ENCODE measurements around the gene LRRFIP2.
"Not testable (repeated sequence)": the region's sequence is repeated elsewhere in the genome, so short reads cannot be mapped to it uniquely, and the experiment has no call there.

LRRFIP2 gene

DNA sequence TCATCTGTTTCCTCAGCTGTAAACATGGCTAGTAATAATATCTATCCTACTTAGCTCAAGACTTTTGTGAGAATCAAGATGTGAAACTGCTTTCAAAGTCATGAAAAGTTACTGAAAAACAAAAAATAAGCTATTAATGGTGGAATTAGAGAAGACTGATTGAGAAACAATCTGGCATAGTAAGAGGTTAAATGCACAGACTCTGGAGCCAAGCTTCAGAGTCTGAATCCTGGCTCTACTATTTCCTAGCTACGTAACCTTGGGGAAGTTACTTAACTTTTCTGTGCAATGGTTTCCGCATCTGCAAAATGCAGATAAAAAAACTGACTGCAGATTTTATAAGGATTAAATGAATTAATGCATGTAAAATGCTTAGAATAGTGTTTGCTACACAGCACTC is 28.8 kb downstream of the LRRFIP2 start:
- DNase-seq (ENCODE audit: low read depth in 2 of 2): no peak

DNA sequence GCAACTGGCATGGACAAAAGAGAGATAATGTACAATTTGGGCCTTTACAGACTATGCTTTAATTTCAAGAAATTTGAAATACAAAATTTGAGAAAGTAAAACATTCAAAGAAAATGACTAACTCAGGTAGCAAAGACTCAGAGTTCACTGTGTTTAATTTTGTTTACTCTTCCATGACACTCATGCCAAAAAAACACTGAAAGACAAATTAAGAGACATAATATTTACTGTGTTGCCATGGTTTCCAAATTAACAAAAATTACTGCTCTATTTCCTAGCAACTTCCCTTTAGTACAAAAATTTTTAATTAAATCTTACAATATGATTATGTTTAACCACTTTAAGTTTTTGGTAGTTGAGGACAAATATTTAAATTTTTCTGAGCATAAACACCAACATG is 29.6 kb downstream of the LRRFIP2 start:
- no peak for DNase-seq (ENCODE audit: low read depth in 2 of 2)

DNA sequence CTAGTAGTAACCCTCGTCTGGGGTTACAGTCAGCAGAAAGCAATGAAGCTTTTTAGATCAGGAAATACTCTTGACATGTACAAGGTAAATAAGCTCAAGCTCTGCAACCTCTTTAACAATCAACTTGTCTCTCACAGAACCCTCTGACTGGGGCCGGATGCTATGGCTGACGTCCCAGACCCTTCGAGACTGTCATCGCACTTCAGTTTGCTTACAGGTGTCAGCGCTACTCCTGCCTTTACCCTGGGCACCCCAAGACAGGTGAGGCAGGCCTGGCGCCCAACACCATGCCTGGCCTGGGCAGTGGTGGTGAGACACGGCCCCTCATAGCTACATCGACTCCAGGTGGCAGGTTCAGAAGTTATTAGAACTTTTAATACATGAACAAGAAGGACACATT is 30.6 kb downstream of the LRRFIP2 start:
- no peak for DNase-seq (ENCODE audit: low read depth in 2 of 2)

DNA sequence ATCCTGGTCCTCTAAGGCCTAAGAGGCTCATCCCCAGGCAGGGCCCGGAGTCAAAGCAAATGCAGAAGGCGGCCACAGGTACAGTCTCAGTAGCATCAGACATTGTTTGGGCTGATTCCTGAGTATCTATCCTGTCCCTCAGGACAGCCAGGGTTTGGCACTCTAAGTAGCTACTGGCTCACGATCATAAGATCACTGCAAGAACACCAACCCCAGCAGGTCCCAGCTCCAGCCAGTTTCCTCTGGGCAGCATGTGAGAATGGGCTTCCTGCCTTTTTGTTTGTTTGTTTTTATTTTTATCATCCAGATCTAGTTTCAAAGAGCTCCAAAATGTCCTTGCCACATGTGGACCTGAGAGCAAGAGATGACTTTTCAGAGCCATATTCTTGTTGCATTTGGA is 32.7 kb downstream of the LRRFIP2 start:
- no peak for DNase-seq (ENCODE audit: low read depth in 2 of 2)

DNA sequence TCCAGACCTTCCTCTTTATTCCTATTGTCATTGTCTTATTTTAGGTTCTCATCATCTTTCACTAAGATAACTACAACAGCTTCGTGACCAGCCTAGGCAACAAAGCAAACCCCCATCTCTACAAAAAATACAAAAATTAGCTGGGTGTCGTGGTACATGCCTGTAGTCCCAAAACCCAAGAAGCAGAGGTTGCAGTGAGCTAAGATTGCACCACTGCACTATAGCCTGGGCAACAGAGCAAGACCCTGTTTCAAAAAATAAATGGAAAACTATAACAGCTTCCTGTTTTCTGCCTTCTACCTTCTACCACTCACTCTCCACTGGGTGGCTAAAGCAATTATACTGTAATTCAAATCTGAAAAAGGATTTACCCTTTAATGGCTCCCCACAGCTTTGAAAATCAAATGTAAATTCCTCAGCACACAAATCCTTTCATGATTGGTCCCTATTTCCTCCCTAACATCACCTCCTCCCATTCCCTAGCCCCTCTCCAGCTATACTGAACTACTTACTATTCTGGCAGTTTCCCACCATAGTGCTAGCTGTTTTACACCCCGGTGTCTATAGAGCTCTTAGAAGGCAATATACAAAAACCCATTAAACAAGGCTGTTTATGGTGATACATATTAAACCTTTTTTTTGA is 33.4 kb downstream of the LRRFIP2 start:
- DNase-seq (ENCODE audit: low read depth in 2 of 2): no peak

DNA sequence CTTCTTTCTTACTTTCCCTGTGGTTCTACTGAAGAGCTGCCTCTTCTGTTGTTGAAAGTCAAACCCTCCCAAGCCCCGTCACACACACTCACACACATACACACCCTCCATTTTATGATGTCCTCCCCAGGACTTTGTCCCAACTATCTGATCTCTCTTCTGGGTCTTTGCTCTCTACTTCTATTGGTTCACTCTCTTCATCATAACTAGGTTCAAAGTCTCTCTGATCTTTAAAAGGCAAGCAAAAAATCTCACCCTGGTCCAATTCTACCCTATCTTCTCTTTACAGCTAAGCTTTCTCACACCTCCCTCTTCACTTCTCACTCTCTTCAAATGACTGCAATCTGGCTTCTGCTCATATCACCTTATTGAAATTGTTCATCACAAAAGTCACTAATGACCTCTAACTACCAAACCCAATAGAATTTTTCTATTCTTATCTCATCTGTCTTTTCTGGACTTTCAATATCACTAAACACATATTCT is 34.8 kb downstream of the LRRFIP2 start:
- no peak for DNase-seq (ENCODE audit: low read depth in 2 of 2)

DNA sequence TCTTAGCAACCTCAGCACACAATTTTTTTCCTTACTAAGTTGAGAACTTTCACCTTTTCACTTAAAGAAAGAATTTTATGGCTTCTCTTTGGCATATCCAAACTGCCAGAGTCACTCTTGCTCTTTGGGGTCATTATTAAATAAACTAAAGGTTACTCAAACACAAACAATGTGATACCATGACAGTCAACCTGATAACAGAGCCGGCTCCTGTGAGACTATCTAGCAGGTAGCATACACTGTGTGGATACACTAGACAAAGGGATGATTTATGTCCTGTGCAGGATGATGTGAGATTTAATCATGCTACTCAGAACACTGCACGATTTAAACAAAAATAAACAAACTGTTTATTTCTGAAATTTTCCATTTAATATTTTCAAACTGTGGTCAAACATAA is 35.6 kb downstream of the LRRFIP2 start:
- DNase-seq (ENCODE audit: low read depth in 2 of 2): no peak

DNA sequence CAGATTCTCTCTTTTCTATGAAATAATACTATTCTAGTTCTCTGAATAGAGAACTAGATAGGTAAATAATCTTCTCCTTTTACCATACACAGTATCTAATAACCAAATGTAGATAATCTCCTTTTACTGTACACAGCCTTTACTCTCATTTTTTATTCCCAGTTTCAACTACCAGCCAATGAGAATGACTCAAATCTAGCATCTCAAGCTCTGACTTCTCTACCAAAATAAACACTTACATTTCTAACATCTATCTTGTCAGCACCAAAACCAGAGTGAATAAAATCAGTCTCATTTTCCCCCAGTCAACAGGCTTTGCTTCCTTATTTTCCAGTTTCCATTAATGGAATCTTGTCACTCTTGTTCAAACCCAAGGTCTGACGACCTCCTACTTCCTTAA is 36.9 kb downstream of the LRRFIP2 start:
- DNase-seq (ENCODE audit: low read depth in 2 of 2): no peak

DNA sequence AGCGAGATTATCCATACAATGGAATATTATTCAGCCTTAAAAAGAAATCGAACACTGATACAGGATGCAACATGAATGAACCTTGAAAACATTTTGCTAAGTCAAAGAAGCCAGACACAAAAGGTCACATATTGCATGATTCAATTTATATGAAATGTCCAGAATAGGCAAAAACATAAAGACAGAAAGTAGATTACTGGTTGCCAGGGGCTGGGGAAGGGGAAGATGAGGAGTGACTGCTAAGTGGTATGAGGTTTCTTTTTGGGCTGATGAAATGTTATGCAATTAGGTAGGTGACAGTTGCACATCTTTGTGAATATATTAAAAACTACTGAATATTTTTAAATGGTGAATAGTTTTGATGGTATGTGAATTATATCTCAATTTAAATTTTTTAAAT is 38.3 kb downstream of the LRRFIP2 start:
- no peak for DNase-seq (ENCODE audit: low read depth in 2 of 2)

DNA sequence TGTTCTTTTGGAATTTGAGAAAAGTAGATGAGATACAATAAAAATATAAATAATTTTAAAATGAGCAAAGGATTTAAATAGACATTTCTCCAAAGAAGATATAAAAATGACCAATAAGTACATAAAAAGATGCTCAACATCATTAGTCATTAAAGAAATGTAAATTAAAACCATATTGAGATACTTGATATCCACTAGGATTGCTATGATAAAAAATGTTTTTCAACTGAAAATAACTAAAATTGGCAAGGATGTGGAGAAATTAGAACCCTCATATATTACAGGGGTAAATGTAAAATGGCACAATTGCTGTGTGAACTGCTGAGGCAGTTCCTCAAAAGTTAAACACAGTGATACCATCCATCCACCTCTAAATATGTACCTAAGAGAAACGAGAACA is 38.8 kb downstream of the LRRFIP2 start:
- peak in 1 of 2 experiments; percentile 40 for DNase-seq (ENCODE audit: low read depth in 2 of 2)

DNA sequence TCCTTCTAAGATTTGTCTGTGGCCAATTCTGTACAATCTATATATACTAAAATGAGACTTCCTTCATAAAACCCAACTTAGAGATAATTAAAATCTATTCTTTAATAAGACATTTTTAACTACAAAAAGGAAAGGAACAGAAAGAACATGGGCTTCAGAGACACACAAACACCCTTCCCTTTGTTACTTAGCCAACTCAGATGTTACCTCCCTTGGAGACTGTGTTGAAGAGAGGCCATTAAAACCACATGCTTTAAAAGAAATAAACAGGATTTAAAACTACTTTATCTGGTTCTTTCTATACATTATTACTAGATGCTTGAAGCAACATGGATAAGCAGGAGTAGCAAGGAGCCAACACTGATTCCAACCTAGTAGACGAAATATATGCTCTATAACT is 42.0 kb downstream of the LRRFIP2 start:
- DNase-seq (ENCODE audit: low read depth in 2 of 2): no peak

DNA sequence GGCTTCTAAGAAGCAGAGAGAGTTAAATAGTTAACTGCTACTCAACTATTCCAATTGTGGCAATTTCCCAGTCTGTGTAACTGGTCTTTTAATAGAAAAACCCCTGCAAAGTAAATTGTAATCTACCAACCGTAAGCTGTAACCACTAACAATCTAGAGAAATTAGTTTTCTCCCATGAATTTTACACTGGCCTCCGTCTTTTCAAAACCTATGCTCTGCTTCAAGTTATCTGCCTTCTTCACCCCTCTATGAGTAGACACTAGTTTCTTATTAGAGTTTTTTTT is 42.6 kb downstream of the LRRFIP2 start:
- no peak for DNase-seq (ENCODE audit: low read depth in 2 of 2)

DNA sequence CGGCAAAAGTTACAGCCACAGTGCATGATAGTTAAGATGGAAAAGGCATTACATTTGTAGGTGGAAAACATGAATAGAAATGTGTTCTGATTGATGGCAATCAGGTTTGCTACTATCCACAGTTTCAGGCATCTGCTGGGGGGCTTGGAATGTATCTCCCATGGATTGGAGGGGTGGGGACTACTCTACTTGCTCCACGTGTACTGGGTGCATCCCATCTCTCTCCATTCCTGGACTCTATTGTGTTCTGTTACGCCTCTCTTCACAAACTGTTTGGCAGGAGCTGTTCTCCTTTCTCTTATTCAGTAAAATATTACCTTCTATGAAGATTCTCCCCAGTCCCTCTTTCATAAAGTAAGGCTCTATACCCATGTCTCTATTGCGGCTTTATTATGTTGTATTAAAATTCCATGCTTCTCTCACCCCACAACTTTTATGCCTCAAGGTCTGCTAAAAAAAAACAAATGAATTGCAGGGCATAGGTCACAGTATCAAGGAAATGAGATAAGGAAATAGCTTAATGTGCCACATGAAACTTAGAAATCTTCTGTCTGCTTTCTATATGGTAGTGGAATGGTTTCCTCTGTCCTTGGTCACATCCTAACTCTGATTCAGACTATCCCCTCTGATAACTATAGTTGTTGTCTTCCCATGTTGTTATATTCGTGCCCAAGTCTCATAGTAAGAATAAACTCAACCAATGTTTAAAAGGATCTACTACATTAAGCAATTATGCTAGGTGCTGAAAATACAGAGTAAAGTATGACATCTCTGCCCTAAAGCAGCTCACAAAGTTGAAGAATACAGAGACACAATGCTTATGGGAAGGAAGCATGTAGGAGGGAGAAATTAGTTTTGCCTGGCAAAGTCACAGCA is 43.2 kb downstream of the LRRFIP2 start:
- DNase-seq (ENCODE audit: low read depth in 2 of 2): no peak

DNA sequence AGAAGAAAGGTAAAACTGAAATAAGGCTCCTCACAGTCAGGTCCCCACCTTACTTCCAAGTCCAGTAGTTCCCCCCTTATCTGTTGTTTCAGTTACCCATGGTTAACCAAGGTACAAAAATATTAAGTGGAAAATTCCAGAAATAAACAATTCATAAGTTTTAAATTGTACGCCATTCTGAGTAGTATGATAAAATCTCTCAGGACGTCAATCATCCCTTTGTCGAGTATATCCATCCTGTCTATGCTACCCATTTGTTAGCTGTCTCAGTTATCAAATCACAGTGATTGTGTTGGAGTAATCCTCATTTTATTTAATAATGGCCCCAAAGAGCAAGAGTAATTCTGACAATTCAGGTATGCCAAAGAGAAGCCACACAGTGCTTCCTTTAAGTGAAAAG is 43.9 kb downstream of the LRRFIP2 start:
- DNase-seq (ENCODE audit: low read depth in 2 of 2): no peak

DNA sequence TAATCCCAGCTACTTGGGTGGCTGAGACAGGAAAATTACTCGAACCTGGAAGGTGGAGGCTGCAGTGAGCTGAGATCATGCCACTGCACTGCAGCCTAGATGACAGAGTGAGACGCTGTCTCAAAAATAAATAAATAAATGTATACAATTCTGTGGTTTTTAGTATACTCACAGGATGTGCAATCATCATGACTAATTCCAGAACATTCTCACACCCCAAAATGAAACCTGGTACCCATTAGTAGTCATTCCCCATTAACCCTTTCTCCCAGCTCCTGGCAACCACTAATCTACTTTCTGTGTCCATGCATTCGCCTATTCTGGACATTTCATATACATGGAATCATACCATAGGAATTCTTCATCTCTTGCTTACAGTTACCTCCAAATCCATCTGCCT is 44.5 kb downstream of the LRRFIP2 start:
- DNase-seq (ENCODE audit: low read depth in 2 of 2): peak; percentile 85

DNA sequence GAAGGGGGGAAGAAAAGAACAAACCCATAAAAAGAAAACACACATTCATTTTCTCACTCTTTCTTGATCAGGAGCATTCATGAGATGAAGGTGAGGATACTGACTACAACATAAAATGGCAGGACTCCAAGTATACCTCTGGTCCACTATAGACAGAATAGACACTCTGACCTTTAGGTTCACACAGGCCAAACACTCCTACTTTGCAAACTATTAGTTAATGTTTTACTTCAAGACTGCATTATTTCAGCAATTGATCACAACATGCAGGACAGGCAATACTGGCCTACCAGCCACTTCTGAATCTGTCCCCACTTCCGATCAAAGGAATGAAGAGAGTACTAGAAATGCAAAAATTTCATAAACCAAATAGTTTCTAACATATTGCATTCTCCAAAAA is 47.0 kb downstream of the LRRFIP2 start:
- no peak for DNase-seq (ENCODE audit: low read depth in 2 of 2)

DNA sequence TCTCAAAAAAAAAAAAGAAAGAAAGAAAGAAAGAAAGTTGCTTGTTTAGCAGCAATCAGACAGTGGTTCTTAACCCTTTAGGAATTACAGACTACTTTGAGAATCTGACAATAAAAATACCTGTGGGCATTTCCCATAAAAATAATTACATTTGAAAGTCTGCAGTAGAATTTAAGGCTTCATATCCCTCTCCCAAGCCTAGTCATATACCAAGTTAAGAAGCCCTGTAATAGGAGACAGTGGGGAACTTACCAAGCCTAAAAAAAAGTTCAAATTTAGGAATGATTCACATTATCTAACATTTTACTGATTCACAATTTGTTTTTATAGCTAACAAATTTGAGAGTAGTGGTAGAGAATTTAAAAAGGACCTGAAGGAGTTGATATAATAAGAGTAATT is 47.5 kb downstream of the LRRFIP2 start:
- no peak for DNase-seq (ENCODE audit: low read depth in 2 of 2)

DNA sequence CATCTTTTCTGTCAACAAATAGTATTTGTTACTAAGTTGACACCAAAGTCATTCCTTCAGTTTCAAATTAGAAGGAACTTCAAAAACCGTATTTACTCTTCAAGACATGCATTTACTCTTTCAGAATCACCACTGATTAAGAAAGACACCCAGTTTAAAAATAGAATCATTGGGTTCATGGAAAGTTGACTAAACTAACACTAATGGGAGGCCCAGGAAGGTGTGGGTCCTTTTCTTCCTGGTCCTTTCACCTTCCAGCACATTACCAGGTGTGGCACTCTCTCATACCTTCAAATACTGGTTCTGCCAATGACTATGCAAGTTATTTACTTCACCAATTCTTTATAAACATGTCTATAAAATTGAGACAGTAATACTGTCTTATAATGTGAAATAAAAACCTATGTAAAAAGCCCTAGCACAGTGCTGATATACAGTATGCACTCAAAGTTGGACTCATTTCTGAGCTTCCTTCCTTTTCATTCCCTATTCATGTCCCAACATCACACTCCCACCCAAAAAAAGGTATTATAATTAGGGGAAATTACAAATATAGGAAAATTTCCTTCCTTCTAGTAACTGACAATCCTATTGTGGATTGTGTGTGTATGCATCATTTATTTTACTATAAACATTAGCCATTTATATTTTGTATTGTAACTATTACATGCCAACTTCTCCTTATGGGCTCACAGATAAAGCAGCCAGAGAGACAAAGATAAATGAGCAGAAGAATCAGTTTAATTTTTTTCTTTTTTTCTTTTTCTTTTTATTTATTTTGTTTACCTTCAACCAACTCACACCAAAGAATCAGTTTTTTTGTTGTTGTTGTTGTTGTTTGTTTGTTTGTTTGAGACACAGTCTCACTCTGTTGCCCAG is 48.9 kb downstream of the LRRFIP2 start:
- no peak for DNase-seq (ENCODE audit: low read depth in 2 of 2)

DNA sequence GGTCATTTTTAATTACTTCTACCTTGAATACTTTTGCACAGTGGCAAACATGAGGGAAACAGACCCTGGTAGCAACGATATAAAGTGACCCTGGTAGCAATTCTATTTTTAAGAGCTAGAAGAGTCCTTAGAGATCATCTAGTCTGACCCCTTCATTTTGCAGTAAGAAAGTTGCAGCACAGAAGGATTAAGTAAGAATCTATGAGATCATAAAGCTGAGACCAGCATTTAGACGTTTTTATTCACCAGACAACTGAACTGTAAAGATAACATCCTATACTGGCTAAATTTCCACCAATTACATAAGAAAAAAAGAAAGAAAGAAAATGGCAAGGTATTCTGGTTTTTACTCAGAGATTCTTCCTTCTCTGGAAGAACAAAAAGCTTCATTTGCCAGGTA is 49.9 kb downstream of the LRRFIP2 start:
- no peak for DNase-seq (ENCODE audit: low read depth in 2 of 2)

DNA sequence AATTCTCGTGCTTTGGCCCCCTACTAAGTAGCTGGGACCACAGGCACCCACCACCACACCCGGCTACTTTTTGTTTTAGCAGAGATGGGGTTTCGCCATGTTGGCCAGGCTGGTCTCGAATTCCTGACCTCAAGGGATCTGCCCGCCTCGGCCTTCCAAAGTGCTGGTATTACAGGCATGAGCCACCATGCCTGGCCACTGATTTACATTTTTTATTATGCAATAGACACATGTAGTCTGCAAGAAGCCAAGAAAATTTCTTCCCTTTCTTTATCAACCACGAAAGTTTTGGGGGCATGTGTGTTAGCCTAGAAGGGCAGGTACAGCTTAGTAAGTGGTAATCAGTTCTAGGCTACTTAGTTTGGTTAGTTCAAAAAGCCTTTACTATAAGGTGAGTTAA is 51.1 kb downstream of the LRRFIP2 start:
- DNase-seq (ENCODE audit: low read depth in 2 of 2): no peak

DNA sequence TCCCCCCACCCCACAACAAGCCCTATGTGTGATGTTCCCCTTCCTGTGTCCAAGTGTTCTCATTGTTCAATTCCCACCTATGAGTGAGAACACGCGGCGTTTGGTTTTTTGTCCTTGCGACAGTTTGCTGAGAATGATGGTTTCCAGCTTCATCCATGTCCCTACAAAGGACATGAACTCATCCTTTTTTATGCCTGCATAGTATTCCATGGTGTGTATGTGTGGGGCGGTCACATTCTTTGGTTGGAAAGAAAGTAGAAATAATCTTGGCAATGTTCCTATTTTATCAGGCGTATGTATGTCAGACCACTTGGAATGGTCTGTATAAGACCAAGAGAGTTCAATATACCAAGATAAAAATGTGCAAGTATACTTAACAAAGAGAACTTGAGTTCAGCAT is 52.3 kb downstream of the LRRFIP2 start:
- DNase-seq (ENCODE audit: low read depth in 2 of 2): not testable (repeated sequence)

DNA sequence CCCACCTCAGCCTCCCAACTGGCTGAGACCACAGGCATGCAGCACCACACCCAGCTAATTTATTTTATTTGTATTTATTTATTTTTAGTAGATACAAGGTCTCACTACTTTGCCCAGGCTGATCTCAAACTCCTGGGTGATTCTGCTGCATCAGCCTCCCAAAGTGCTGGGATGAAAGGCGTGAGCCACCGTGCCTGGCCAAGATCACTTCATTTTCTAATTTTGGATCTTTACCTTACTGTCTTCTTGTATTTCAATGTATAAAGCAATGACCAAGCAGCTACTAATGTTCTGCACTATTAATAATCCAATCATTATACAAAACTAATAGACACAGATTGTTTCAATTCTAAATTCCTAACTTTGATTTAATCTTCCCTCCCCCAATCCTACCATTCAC is 56.2 kb downstream of the LRRFIP2 start:
- DNase-seq (ENCODE audit: low read depth in 2 of 2): no peak

DNA sequence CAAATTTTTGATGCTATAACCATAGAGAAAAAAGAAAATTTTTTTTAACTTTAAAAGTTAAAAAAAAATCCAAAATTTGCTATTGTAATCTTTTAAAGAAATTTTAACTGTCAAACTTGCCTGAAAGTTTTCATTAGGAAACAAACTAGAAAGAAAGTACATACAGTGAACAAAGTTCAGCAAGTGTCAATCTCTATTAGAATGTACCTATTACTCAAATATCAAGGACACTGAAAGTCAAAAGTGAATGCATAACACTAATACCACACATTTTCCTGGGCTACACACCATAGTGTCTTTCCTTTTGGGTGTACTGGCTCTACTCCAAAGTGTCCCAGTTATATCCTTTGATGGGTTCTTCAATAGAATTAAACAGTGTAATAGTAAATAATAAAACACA is 56.8 kb downstream of the LRRFIP2 start:
- DNase-seq (ENCODE audit: low read depth in 2 of 2): no peak

All from fibroblast of skin of left biceps (primary cell).